ENCODE data around the gene PAK1IP1.

- TF ChIP-seq GATA3 (IDR thresholded peaks at IDR 0.05; ENCODE audit: low read depth, low read length) (no peak), GATA2 (IDR thresholded peaks at IDR 0.05; ENCODE audit: low read depth, low read length) (no peak)
Measured at GRCh38 chr6:10756085-10756484, 61.3 kb downstream of the PAK1IP1 start.

Measured in SH-SY5Y (cell line).